Fibroblast of pulmonary artery (primary cell): ENCODE results near the gene GHDC.

Source experiments
- DNase-seq: peaks from one replicate; pipeline ENCODE4 v3.0.0-alpha.2; 2010; ENCODE audit warnings: low read depth
- H3K4me3 ChIP-seq: replicated peaks from 2 replicates; pipeline ENCODE4 v1.5.1; 2011; ENCODE audit warnings: low read depth, mild to moderate bottlenecking, control low read depth, low read length, moderate library complexity
- CTCF ChIP-seq: IDR thresholded peaks from 2 replicates; pipeline ENCODE4 v1.5.1; 2011; ENCODE audit warnings: mild to moderate bottlenecking, control low read depth, low read length, inconsistent platforms; ENCODE audit errors: missing control alignments

The GHDC gene

GRCh38 chr17:42181851-42182207 is 12.5 kb downstream of the GHDC start:
- TF ChIP-seq CTCF = no peak
- H3K4me3 ChIP-seq = no peak overlapping the region
- no peak for DNase-seq

GRCh38 chr17:42180922-42181850 is 13.1 kb downstream of the GHDC start, which contains the start of gene KCNH4:
Gene KCNH4, minus strand, starts transcription at chr17:42181142. Its CDS starts 197 bp downstream, at chr17:42180945.
- peak within 1 kb of the TSS; percentile 31 for H3K4me3 ChIP-seq
- peak; percentile 83 for DNase-seq
- TF ChIP-seq CTCF = peak; percentile 57

GRCh38 chr17:42180411-42180921 is 13.8 kb downstream of the GHDC start:
- H3K4me3 ChIP-seq = no peak overlapping the region
- no peak for DNase-seq
- TF ChIP-seq CTCF = no peak

GRCh38 chr17:42179911-42180410 is 14.3 kb downstream of the GHDC start:
- peak; percentile 51 for DNase-seq
- TF ChIP-seq CTCF = no peak
- H3K4me3 ChIP-seq = no peak overlapping the region

GRCh38 chr17:42179335-42179734 is 15.0 kb downstream of the GHDC start:
- H3K4me3 ChIP-seq = no peak overlapping the region
- no peak for TF ChIP-seq CTCF
- no peak for DNase-seq

- DNase-seq = no peak
Measured at GRCh38 chr17:42178817-42179216, 15.5 kb downstream of the GHDC start.

More at GRCh38 chr17:42178817-42179216, 15.5 kb downstream of the GHDC start:
- TF ChIP-seq CTCF = no peak
- no peak overlapping the region for H3K4me3 ChIP-seq
